Activated CD8-positive, alpha-beta memory T cell treated with anti-CD3 and anti-CD28 coated beads for 1 hour (primary cell): Measurements from ENCODE around the gene STKLD1.
"Not testable (repeated sequence)": the region's sequence is repeated elsewhere in the genome, so short reads cannot be mapped to it uniquely, and the experiment has no call there.

Experiments used
- DNase-seq, 2 donors: peaks; one replicate each; pipeline ENCODE4 v3.0.0-alpha.2; 2020; ENCODE audit warnings: low read depth in 1 of 2; ENCODE audit errors: extremely low read depth in 1 of 2

Gene STKLD1

GRCh38 chr9:133436681-133437080 lies 60.5 kb downstream of the STKLD1 start:
- DNase-seq, result no peak

DNA sequence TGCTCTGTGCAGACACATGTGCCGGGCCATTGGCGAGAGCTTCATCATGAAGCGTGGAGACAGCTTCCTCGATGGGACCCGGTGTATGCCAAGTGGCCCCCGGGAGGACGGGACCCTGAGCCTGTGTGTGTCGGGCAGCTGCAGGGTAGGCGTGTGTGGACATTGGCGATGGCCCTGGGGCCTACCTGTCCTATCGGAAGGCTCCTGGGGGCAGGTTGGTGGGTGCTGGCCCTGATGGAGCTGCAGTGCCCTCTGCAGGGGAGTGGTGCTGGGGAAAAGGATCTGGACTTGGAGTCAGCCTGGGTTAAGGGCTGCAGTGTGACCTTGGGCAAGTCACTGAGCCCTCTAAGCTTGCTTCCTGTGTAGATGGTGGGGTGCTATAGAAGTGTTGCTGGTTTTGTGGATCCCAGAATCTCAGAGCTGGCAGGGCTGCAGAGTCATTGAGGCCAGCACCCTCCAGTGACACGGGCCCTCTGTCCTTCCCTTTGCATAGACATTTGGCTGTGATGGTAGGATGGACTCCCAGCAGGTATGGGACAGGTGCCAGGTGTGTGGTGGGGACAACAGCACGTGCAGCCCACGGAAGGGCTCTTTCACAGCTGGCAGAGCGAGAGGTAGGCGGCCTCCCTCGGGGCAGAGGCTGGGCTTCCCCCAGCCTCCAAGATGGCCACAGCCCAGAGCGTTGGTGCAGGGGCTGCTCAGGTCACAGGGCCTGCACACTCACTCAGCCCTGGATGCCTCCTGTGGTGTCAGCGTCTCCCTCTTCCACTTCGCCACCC lies 61.8 kb downstream of the STKLD1 start:
- no peak for DNase-seq

GRCh38 chr9:133439337-133439736 lies 63.2 kb downstream of the STKLD1 start:
- DNase-seq, result no peak

- no peak for DNase-seq
Observed at GRCh38 chr9:133440874-133441273, 64.7 kb downstream of the STKLD1 start.

- no peak for DNase-seq
Observed at GRCh38 chr9:133441571-133441970, 65.4 kb downstream of the STKLD1 start.

DNA sequence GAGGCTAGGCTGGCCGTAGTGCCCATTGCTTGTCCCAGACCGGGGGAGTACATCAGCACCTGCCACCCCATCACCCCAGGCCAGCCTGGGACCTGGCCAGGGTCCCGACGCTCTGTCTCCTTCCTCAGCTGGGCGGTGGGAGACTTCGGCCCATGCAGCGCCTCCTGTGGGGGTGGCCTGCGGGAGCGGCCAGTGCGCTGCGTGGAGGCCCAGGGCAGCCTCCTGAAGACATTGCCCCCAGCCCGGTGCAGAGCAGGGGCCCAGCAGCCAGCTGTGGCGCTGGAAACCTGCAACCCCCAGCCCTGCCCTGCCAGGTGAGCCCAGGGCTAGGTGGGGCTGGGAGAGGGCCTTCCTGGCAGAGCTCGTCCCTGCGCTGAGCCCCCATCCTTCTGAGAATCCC lies 67.1 kb downstream of the STKLD1 start:
- no peak for DNase-seq

GRCh38 chr9:133443982-133444381 lies 67.8 kb downstream of the STKLD1 start:
- no peak for DNase-seq

DNA sequence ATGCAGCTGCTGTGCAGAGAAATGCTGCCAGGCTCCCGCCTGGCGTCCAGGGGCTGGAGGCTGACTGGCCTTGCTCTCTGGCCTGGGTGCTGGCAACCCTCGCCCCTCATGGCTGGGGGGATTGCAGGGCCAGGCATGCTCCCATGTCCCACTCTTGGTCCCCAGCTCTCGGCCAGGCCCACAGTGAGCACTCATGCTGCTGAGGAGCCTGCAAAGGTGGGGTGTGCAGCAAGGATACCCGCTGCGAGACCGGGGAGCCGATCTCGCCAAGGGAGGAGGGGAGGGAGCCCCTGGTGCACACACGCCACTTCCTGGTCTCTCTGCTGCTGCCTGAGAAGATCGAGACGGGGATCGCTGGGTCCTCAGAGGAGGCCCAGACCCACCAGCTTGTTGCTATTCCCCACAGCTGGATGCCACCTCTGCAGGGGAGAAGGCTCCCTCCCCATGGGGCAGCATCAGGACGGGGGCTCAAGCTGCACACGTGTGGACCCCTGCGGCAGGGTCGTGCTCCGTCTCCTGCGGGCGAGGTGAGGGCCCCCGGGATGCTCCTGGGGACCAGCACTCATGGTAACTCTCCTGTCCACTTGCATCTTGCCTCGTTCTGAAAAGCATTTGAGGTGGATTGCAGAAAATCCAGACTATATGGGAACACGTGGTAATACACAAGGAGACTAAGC lies 69.3 kb downstream of the STKLD1 start:
- DNase-seq, result no peak

DNA sequence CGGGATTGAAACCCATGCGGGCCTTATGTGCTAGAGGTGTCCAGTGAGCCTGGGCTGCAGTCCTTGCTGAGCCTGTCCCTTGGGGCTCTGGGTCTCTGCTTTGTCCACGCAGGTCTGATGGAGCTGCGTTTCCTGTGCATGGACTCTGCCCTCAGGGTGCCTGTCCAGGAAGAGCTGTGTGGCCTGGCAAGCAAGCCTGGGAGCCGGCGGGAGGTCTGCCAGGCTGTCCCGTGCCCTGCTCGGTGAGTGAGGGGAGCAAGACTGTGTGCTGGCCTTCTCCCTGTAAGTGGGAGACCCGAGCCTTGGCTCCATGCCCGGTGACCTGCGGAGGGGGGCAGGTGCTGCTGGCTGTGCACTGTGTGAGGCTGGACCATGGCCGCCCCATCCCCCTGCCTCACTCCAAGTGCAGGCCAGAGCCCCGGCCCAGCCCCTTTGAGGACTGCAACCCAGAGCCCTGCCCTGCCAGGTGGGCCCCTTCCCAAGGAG lies 72.4 kb downstream of the STKLD1 start:
- DNase-seq, result no peak

GRCh38 chr9:133449760-133450159 lies 73.6 kb downstream of the STKLD1 start:
- no peak for DNase-seq

DNA sequence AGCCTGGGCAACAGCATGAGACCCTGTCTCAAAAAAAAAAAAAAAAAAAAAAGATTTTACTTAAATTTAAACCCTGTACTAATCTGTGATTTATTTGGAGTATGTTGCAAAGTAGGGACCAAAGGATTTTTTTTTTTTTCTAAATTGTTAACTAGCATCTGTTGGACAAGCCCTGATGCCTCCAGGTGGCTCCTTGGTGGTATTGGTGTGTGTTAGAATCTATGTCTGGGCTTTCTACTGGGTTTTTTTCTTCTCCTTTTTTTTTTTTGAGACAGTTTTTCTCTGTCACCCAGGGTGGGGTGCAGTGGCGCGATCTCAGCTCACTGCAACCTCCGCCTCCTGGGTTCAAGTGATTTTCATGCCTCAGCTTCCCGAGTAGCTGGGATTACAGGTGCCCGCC lies 75.7 kb downstream of the STKLD1 start:
- DNase-seq, result not testable (repeated sequence)

DNA sequence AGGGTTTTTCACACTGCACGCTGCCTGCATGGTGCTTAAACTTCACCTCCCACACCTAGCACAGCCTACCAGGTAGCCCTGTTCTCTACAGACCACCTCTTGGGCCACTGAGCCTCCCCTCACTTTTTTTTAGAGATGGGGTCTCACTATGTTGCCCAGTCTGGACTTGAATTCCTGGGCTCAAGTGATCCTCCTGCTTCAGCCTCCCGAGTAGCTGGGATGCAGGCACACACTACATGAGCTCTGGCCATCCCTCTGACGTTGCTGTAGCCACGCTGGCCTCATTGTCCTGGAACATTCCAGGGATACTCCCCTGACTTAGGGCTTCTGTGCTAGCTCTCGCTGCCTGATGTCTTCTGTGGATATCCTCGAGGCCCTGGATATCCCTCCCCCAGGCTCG lies 76.4 kb downstream of the STKLD1 start:
- no peak for DNase-seq

- no peak for DNase-seq
Observed at GRCh38 chr9:133453651-133454050, 77.5 kb downstream of the STKLD1 start.

DNA sequence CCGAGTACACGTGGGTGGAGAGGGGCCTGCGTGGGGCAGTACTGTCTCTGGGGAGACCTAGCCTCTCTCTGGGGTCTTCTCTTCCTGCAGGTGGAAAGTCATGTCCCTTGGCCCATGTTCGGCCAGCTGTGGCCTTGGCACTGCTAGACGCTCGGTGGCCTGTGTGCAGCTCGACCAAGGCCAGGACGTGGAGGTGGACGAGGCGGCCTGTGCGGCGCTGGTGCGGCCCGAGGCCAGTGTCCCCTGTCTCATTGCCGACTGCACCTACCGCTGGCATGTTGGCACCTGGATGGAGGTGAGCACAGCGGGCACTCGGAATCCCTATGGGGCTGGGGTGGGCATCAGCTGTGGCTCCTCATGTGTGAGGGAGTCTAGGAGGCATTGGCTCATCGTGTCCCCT lies 78.2 kb downstream of the STKLD1 start:
- no peak for DNase-seq

- no peak for DNase-seq
Observed at GRCh38 chr9:133454943-133455673, 78.9 kb downstream of the STKLD1 start.
